Panc1 (cell line): Measurements from ENCODE around the gene B4GALT6. TPM values are rescaled to one million over a fixed set of nuclear protein-coding genes. Genes with fewer than 3 reads are reported as not detected.

Experiments
- ATAC-seq: fragments of 200-7000 bp; cut with Tn5 transposase; 2 replicates; pipeline ENCODE4 v1.9.1; 2020; ENCODE audit warnings: mild to moderate bottlenecking, moderate library complexity
- BruUV-seq: library from RNA; stranded (reverse); fragments of 400-500 nt; replicated peaks from 2 replicates; lab custom pipeline; 2021; lab: Mats Ljungman, UMichigan
- CTCF ChIA-PET: fragments of 300-600 bp; sonication (Branson Sonifier 250); formaldehyde crosslinking; loops from one replicate; lab custom pipeline; 2022; ENCODE audit warnings: antibody characterized with exemption; lab: Charles Lee
- POLR2A ChIA-PET: fragments of 300-600 bp; sonication (Branson Sonifier 250); formaldehyde crosslinking; loops from one replicate; lab custom pipeline; 2022; ENCODE audit warnings: antibody characterized with exemption; lab: Charles Lee
- DNase-seq: peaks from one replicate; pipeline ENCODE4 v3.0.0-alpha.2; 2010; ENCODE audit warnings: low read depth, low spot score
- H3K27ac ChIP-seq: 2 replicates; pipeline ENCODE4 v1.5.1; 2011; ENCODE audit warnings: mild to moderate bottlenecking, low read length, inconsistent platforms
- H3K27me3 ChIP-seq: fragments of 200-500 bp; sonication (Bioruptor generic); 2 replicates; pipeline ENCODE4 v1.6.0; 2014; ENCODE audit warnings: low read length, inconsistent platforms; ENCODE audit not compliant: control insufficient read depth, insufficient read depth
- H3K36me3 ChIP-seq: fragments of 200-500 bp; sonication (Bioruptor generic); 2 replicates; pipeline ENCODE4 v1.5.1; 2014; ENCODE audit warnings: inconsistent platforms, mild to moderate bottlenecking, low read length, moderate library complexity; ENCODE audit not compliant: control insufficient read depth, insufficient read depth
- H3K4me1 ChIP-seq: 2 replicates; pipeline ENCODE4 v1.5.1; 2011; ENCODE audit warnings: inconsistent platforms, mild to moderate bottlenecking, low read length, moderate library complexity; ENCODE audit not compliant: control insufficient read depth, insufficient read depth
- H3K4me3 ChIP-seq, 2 experiments: 2 replicates each; pipeline ENCODE4 v1.5.1; 2011 to 2012; ENCODE audit warnings: low read depth in 2 of 2, low read length in 2 of 2, mild to moderate bottlenecking in 2 of 2, inconsistent platforms in 1 of 2, moderate library complexity in 1 of 2
- H3K9me3 ChIP-seq: fragments of 200-500 bp; sonication (Bioruptor generic); 2 replicates; pipeline ENCODE4 v1.5.1; 2014; ENCODE audit warnings: low read depth, mild to moderate bottlenecking, inconsistent platforms, low read length, moderate library complexity; ENCODE audit not compliant: control insufficient read depth, insufficient read depth
- POLR2AphosphoS5 ChIP-seq: IDR thresholded peaks from 2 replicates; pipeline ENCODE4 v1.6.1; 2012; ENCODE audit warnings: mild to moderate bottlenecking, low read depth, low read length, moderate library complexity
- SIN3A ChIP-seq: IDR thresholded peaks from 2 replicates; pipeline ENCODE4 v1.6.1; 2012; ENCODE audit warnings: low read depth, mild to moderate bottlenecking, low read length, moderate library complexity, borderline replicate concordance; ENCODE audit not compliant: insufficient read depth
- TCF7L2 ChIP-seq: IDR thresholded peaks from 2 replicates; pipeline ENCODE4 v1.6.1; 2011; ENCODE audit warnings: mild to moderate bottlenecking, low read depth, low read length, inconsistent platforms
- in situ Hi-C: cut with HindIII; loops from 2 replicates; pipeline ENCODE4 v1.10.0; 2016; ENCODE audit warnings: low sequenced_read_pairs, low pct_unique_long_range_greater_than_20kb
- intact Hi-C: fragments of 100-400 bp; cut with micrococcal nuclease; formaldehyde crosslinking; loops from one replicate; pipeline ENCODE4 v1.10.0; 2022; ENCODE audit not compliant: unreplicated experiment
- total RNA-seq: library from RNA; stranded (reverse); gene quantifications from one replicate; pipeline ENCODE4 v1.2.1, GENCODE V29; 2021; ENCODE audit not compliant: unreplicated experiment
- TF ChIP-seq, protein P1 (sequence below): fragments of 450-650 bp; IDR thresholded peaks from 2 replicates; pipeline ENCODE4 v1.5.1; 2017; ENCODE audit warnings: mild to moderate bottlenecking
- TF ChIP-seq, protein P2 (sequence below), 2 experiments: IDR thresholded peaks; 2 replicates each; pipeline ENCODE4 v1.6.1; 2011 to 2012; ENCODE audit warnings: low read depth in 2 of 2, control low read depth in 1 of 2, low read length in 1 of 2, mild to moderate bottlenecking in 1 of 2, moderate library complexity in 1 of 2; ENCODE audit not compliant: insufficient read depth in 1 of 2

Gene B4GALT6
- total RNA-seq, 1 experiment from 2014 or later, result 36.3 TPM

DNA sequence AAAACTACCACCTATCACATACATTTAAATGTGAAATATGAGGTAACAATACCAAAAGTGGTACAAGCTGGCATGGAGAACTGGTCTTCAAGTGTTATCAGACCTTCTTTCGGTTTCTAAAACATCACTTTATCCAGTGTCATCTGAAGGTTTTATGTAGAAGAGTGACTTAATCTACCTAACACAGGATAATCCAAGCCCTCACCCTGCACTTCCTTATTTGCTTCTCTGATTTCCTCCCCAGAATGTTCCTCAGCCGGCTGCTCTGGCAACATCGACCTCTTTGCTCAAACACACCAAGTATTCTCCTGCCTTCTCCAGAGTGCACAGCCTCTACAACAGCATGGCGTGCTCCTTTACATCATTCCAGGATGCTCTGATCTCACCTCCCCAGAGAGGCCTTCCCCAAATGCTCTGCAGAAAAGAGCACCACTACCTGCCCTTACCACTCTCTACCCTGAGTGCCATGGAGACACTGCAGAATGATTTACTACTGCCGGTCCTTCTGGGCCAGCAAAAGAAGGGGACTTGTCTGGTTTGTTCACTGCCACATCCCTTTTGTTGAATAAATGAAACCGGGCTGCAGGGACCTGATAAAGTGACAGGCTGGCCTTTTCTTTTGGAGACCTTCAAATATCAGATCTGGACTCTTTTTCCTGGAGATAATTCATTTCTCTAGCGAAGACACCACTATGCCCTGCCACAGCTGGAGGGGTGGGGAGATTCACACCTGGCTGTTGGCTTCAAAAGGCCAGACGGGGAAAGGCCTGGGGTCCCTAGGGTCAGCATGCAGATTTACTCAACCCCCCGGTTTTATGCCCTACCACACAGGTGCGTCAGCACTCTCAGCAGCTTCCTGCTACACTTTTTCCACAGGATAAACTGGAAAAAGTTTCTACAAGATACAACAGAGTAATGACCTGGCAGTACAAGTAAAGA is 50.7 kb downstream of the B4GALT6 start:
- CTCF ChIA-PET, result no interaction called here

DNA sequence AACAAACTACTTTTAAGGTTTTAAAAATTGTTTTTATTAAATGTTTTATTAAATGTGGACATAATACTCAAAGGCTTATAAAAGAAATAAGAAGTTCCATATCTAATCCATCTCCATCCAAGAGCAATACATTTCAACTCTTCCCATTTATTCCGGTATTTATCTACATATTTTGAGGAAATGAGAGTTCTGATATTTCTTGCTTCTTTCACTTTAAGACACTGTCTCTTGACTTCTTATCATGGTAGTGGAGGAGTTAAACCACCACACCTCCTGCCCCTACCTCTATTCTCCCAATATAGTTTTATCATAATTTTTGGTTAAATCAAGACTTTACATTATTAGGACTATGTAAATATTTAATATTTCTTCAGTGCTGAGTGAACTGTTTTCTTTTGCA is 52.0 kb downstream of the B4GALT6 start:
- ATAC-seq, result no peak
- no peak for DNase-seq

More for the DNA sequence above, 50.7 kb downstream of the B4GALT6 start:
- Histone ChIP-seq H3K4me1 (no peaks in the 10 kb centered on the region), H3K27ac (no peak overlapping the region), H3K36me3 (no peaks in the 10 kb centered on the region; the same call in 1 of the 2 replicates), H3K9me3 (no peaks in the 10 kb centered on the region), H3K27me3 (no peaks in the 10 kb centered on the region), H3K4me3 (no peak overlapping the region)
- no TSS peak for BruUV-seq
- no peak for TF ChIP-seq SIN3A
- TF ChIP-seq POLR2AphosphoS5, result no peak
- TF ChIP-seq, protein P1, sequence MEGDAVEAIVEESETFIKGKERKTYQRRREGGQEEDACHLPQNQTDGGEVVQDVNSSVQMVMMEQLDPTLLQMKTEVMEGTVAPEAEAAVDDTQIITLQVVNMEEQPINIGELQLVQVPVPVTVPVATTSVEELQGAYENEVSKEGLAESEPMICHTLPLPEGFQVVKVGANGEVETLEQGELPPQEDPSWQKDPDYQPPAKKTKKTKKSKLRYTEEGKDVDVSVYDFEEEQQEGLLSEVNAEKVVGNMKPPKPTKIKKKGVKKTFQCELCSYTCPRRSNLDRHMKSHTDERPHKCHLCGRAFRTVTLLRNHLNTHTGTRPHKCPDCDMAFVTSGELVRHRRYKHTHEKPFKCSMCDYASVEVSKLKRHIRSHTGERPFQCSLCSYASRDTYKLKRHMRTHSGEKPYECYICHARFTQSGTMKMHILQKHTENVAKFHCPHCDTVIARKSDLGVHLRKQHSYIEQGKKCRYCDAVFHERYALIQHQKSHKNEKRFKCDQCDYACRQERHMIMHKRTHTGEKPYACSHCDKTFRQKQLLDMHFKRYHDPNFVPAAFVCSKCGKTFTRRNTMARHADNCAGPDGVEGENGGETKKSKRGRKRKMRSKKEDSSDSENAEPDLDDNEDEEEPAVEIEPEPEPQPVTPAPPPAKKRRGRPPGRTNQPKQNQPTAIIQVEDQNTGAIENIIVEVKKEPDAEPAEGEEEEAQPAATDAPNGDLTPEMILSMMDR, result no peak
- no peak for TF ChIP-seq TCF7L2
- TF ChIP-seq, protein P2, sequence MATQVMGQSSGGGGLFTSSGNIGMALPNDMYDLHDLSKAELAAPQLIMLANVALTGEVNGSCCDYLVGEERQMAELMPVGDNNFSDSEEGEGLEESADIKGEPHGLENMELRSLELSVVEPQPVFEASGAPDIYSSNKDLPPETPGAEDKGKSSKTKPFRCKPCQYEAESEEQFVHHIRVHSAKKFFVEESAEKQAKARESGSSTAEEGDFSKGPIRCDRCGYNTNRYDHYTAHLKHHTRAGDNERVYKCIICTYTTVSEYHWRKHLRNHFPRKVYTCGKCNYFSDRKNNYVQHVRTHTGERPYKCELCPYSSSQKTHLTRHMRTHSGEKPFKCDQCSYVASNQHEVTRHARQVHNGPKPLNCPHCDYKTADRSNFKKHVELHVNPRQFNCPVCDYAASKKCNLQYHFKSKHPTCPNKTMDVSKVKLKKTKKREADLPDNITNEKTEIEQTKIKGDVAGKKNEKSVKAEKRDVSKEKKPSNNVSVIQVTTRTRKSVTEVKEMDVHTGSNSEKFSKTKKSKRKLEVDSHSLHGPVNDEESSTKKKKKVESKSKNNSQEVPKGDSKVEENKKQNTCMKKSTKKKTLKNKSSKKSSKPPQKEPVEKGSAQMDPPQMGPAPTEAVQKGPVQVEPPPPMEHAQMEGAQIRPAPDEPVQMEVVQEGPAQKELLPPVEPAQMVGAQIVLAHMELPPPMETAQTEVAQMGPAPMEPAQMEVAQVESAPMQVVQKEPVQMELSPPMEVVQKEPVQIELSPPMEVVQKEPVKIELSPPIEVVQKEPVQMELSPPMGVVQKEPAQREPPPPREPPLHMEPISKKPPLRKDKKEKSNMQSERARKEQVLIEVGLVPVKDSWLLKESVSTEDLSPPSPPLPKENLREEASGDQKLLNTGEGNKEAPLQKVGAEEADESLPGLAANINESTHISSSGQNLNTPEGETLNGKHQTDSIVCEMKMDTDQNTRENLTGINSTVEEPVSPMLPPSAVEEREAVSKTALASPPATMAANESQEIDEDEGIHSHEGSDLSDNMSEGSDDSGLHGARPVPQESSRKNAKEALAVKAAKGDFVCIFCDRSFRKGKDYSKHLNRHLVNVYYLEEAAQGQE (IDR thresholded peaks at IDR 0.05; ENCODE audit: insufficient read depth in 1 of 2, low read depth in 2 of 2, low read length in 1 of 2), result no peak
- in situ Hi-C loops (no loop called here), intact Hi-C loops (no loop called here)
- DNase-seq, result no peak
- POLR2A ChIA-PET, result no interaction called here
- ATAC-seq, result no peak

More for the DNA sequence above, 52.0 kb downstream of the B4GALT6 start:
- Histone ChIP-seq H3K4me3 (no peak overlapping the region), H3K36me3 (no peaks in the 10 kb centered on the region; the same call in 1 of the 2 replicates), H3K9me3 (no peaks in the 10 kb centered on the region), H3K27me3 (no peaks in the 10 kb centered on the region), H3K27ac (no peak overlapping the region), H3K4me1 (no peaks in the 10 kb centered on the region)
- intact Hi-C loops (no loop called here), in situ Hi-C loops (no loop called here)
- TF ChIP-seq, protein P1, result no peak
- TF ChIP-seq, protein P2 (IDR thresholded peaks at IDR 0.05; ENCODE audit: insufficient read depth in 1 of 2, low read depth in 2 of 2, low read length in 1 of 2), result no peak
- no peak for TF ChIP-seq POLR2AphosphoS5
- no TSS peak for BruUV-seq
- ChIA-PET POLR2A (no interaction called here), CTCF (no interaction called here)
